CMK (cell line): ENCODE measurements around the gene SLC28A1.
"Not testable (repeated sequence)": the region's sequence is repeated elsewhere in the genome, so short reads cannot be mapped to it uniquely, and the experiment has no call there.

ENCODE experiments used
- DNase-seq: peaks from one replicate; pipeline ENCODE4 v3.0.0-alpha.2; 2010; ENCODE audit warnings: low read depth

The SLC28A1 gene

GRCh38 chr15:84862214-84862975, 22.1 kb upstream of the SLC28A1 start:
- no peak for DNase-seq

GRCh38 chr15:84863565-84864443, 20.7 kb upstream of the SLC28A1 start:
- DNase-seq, result no peak

GRCh38 chr15:84864444-84864795, 20.0 kb upstream of the SLC28A1 start:
- no peak for DNase-seq

- no peak for DNase-seq
Measured at GRCh38 chr15:84865074-84865569, 19.3 kb upstream of the SLC28A1 start.

GRCh38 chr15:84868037-84868880, 16.2 kb upstream of the SLC28A1 start:
- no peak for DNase-seq

- no peak for DNase-seq
Measured at GRCh38 chr15:84869510-84869909, 15.0 kb upstream of the SLC28A1 start.

GRCh38 chr15:84871428-84871985, 13.0 kb upstream of the SLC28A1 start:
- no peak for DNase-seq

GRCh38 chr15:84872009-84872910, 12.2 kb upstream of the SLC28A1 start:
- no peak for DNase-seq

- DNase-seq, result no peak
Measured at GRCh38 chr15:84873997-84874396, 10.5 kb upstream of the SLC28A1 start.

- no peak for DNase-seq
Measured at GRCh38 chr15:84874981-84875699, 9.3 kb upstream of the SLC28A1 start.

GRCh38 chr15:84876269-84876668, 8.2 kb upstream of the SLC28A1 start:
- DNase-seq, result no peak

- not testable (repeated sequence) for DNase-seq
Measured at GRCh38 chr15:84877701-84878100, 6.8 kb upstream of the SLC28A1 start.

- no peak for DNase-seq
Measured at GRCh38 chr15:84878504-84878903, 6.0 kb upstream of the SLC28A1 start.

GRCh38 chr15:84879088-84879780, 5.2 kb upstream of the SLC28A1 start:
- no peak for DNase-seq

- no peak for DNase-seq
Measured at GRCh38 chr15:84880007-84880406, 4.5 kb upstream of the SLC28A1 start.

GRCh38 chr15:84880822-84881519, 3.5 kb upstream of the SLC28A1 start:
- no peak for DNase-seq

GRCh38 chr15:84881520-84881830, 3.0 kb upstream of the SLC28A1 start:
- no peak for DNase-seq

GRCh38 chr15:84883466-84883865, 996 bp upstream of the SLC28A1 start:
- DNase-seq, result no peak

GRCh38 chr15:84885801-84886200, 1.3 kb downstream of the SLC28A1 start:
- DNase-seq, result no peak
